Uterus (tissue), 2 donors: ENCODE data around the gene TAP2.

Experiments
- POLR2A ChIP-seq, 2 donors: fragments of 450-650 bp; IDR thresholded peaks; one replicate each; pipeline ENCODE4 v1.6.1; 2016; ENCODE audit warnings: antibody characterized with exemption in 2 of 2, mild to moderate bottlenecking in 1 of 2, moderate library complexity in 1 of 2
- TF ChIP-seq, protein P1 (sequence below), 4 experiments: fragments of 200-600 bp in 2 of 4; fragments of 450-650 bp in 2 of 4; sonication (generic) in 2 of 4; IDR thresholded peaks; one replicate each; pipeline ENCODE4 v1.5.1; 2016 to 2019; ENCODE audit warnings: antibody characterized with exemption in 4 of 4, mild to moderate bottlenecking in 2 of 4, moderate library complexity in 1 of 4

DNA sequence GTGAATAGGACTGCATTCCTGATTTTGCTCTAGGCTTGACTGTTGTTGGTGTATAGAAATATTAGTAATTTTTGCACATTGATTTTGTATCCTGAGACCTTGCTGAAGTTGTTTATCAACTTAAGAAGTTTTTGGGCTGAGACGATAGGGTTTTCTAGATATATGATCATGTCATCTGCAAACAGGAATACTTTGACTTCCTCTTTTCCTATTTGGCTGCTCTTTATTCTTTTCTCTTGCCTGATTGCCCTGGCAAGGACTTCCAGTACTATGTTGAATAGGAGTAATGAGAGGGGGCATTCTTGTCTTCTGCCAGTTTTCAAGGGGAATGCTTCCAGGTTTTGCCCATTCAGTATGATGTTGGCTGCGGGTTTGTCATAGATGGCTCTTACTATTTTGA is 35.1 kb downstream of the TAP2 start:
- no peak for TF ChIP-seq POLR2A (IDR thresholded peaks at IDR 0.05)
- TF ChIP-seq, protein P1, sequence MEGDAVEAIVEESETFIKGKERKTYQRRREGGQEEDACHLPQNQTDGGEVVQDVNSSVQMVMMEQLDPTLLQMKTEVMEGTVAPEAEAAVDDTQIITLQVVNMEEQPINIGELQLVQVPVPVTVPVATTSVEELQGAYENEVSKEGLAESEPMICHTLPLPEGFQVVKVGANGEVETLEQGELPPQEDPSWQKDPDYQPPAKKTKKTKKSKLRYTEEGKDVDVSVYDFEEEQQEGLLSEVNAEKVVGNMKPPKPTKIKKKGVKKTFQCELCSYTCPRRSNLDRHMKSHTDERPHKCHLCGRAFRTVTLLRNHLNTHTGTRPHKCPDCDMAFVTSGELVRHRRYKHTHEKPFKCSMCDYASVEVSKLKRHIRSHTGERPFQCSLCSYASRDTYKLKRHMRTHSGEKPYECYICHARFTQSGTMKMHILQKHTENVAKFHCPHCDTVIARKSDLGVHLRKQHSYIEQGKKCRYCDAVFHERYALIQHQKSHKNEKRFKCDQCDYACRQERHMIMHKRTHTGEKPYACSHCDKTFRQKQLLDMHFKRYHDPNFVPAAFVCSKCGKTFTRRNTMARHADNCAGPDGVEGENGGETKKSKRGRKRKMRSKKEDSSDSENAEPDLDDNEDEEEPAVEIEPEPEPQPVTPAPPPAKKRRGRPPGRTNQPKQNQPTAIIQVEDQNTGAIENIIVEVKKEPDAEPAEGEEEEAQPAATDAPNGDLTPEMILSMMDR (IDR thresholded peaks at IDR 0.05): no peak
